ENCODE measurements around the gene IQCH.

GRCh38 chr15:67550522-67550921 is 295.9 kb downstream of the IQCH start:
- TF ChIP-seq HDGF (IDR thresholded peaks at IDR 0.05; ENCODE audit: borderline replicate concordance) (no peak), BHLHE40 (IDR thresholded peaks at IDR 0.05; ENCODE audit: borderline replicate concordance) (no peak), FOXA1 (IDR thresholded peaks at IDR 0.05) (no peak), FOXK2 (IDR thresholded peaks at IDR 0.05) (no peak)
